OCI-LY3 (cell line): ENCODE data around the gene IQGAP2.

Experiments used
- H2AFZ ChIP-seq: fragments of 200-600, 300-600 bp; shearing (Covaris generic); 2 replicates; pipeline ENCODE4 v1.6.0; 2014; ENCODE audit warnings: antibody characterized with exemption, low read depth, low read length
- H3K27ac ChIP-seq: fragments of 200-600, 300-600 bp; sonication (generic); 2 replicates; pipeline ENCODE4 v1.5.1; 2014; ENCODE audit warnings: mild to moderate bottlenecking, low read length, moderate library complexity, mixed read lengths
- H3K27me3 ChIP-seq: fragments of 200-600, 300-600 bp; sonication (generic); 2 replicates; pipeline ENCODE4 v1.6.1; 2014; ENCODE audit warnings: low read depth, low read length, mixed read lengths
- H3K36me3 ChIP-seq: fragments of 200-600, 300-600 bp; sonication (generic); replicated peaks from 2 replicates; pipeline ENCODE3; 2014; ENCODE audit warnings: low read depth, low read length, mixed read lengths
- H3K4me1 ChIP-seq: fragments of 300-600, 200-600 bp; sonication (generic); 2 replicates; pipeline ENCODE4 v1.6.1; 2014; ENCODE audit warnings: low read length, mixed read lengths
- H3K4me2 ChIP-seq: fragments of 200-600, 300-600 bp; sonication (generic); 2 replicates; pipeline ENCODE4 v1.6.1; 2014; ENCODE audit warnings: low read length, mixed read lengths
- H3K4me3 ChIP-seq: fragments of 300-600, 200-600 bp; sonication (generic); 2 replicates; pipeline ENCODE4 v1.5.1; 2014; ENCODE audit warnings: antibody characterized with exemption, mild to moderate bottlenecking, low read length, moderate library complexity
- H3K79me2 ChIP-seq: fragments of 300-600, 200-600 bp; shearing (Covaris generic); 2 replicates; pipeline ENCODE4 v1.6.1; 2014; ENCODE audit warnings: mild to moderate bottlenecking, low read length, mixed read lengths
- H3K9ac ChIP-seq: fragments of 300-600, 200-600 bp; shearing (Covaris generic); 2 replicates; pipeline ENCODE4 v1.6.0; 2014; ENCODE audit warnings: mild to moderate bottlenecking, low read length, moderate library complexity
- H3K9me3 ChIP-seq: fragments of 200-600, 300-600 bp; shearing (Covaris generic); 2 replicates; pipeline ENCODE4 v1.6.1; 2014; ENCODE audit warnings: low read length, mixed read lengths; ENCODE audit not compliant: insufficient read depth
- H4K20me1 ChIP-seq: fragments of 200-600, 300-600 bp; sonication (generic); 2 replicates; pipeline ENCODE4 v1.6.1; 2016; ENCODE audit warnings: low read length, mixed read lengths; ENCODE audit not compliant: insufficient read depth
- EZH2phosphoT487 ChIP-seq: fragments of 200-600 bp; shearing (Covaris generic); IDR thresholded peaks from 2 replicates; pipeline ENCODE4 v1.6.1; 2018; ENCODE audit warnings: antibody characterized with exemption, mixed run types, low read depth
- TF ChIP-seq, protein P1 (sequence below): fragments of 200-600, 300-600 bp; sonication (generic); IDR thresholded peaks from 2 replicates; pipeline ENCODE4 v1.5.1; 2014; ENCODE audit warnings: antibody characterized with exemption, low read length, low read depth

IQGAP2 gene

DNA sequence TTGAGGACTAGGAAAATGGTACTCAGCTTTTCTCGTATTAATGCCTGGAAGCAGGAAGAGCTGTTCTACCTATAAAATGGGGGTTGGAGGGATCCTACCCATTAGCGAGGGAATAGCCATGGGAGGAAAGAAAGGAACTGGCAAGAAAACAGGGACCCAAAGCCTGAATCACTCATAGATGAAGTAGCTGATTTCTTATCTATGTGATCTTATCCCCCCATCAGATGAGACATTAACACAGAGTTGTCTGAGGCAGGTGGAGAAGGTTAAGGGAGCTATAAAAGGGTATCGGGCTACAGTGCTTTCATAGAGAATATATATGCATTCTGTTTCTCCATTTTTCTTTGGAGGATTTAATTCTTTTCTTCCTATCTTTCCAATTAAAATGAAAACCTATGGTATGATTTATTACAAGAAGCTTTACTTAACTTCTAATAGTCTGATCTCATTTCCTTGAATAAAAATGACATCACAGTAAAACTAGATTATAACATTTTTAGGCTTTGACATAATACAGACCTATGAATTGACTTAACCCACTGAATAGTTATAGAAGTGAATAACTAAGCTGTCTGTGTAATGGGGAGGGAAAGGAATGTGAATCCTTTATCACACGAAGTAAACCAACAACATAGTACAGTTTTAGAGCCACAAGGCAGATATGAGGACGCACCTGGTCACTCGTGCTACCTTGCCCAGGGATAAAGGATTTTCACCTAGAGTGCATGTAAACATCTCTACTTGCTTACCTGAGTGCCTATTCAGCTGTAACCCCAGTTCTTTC is 39.0 kb downstream of the IQGAP2 start:
- Histone ChIP-seq H3K9ac (no peak overlapping the region), H3K4me1 (no peaks in the 10 kb centered on the region), H3K9me3 (no peaks in the 10 kb centered on the region), H3K4me3 (no peak overlapping the region), H3K27ac (no peak overlapping the region), H4K20me1 (no peaks in the 10 kb centered on the region), H2AFZ (no peak overlapping the region), H3K27me3 (no peaks in the 10 kb centered on the region), H3K36me3 (no peaks in the 10 kb centered on the region), H3K4me2 (no peak overlapping the region), H3K79me2 (no peaks in the 10 kb centered on the region)
- TF ChIP-seq, protein P1, sequence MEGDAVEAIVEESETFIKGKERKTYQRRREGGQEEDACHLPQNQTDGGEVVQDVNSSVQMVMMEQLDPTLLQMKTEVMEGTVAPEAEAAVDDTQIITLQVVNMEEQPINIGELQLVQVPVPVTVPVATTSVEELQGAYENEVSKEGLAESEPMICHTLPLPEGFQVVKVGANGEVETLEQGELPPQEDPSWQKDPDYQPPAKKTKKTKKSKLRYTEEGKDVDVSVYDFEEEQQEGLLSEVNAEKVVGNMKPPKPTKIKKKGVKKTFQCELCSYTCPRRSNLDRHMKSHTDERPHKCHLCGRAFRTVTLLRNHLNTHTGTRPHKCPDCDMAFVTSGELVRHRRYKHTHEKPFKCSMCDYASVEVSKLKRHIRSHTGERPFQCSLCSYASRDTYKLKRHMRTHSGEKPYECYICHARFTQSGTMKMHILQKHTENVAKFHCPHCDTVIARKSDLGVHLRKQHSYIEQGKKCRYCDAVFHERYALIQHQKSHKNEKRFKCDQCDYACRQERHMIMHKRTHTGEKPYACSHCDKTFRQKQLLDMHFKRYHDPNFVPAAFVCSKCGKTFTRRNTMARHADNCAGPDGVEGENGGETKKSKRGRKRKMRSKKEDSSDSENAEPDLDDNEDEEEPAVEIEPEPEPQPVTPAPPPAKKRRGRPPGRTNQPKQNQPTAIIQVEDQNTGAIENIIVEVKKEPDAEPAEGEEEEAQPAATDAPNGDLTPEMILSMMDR: no peak
- TF ChIP-seq EZH2phosphoT487: no peak

- no peaks in the 10 kb centered on the region for H3K79me2 ChIP-seq
- no peaks in the 10 kb centered on the region for H4K20me1 ChIP-seq
- no peak overlapping the region for H3K4me2 ChIP-seq
Measured at GRCh38 chr5:76443066-76443800, 40.1 kb downstream of the IQGAP2 start.

GRCh38 chr5:76445063-76445462 is 42.0 kb downstream of the IQGAP2 start:
- H3K27ac ChIP-seq: no peak overlapping the region
- no peak for TF ChIP-seq EZH2phosphoT487
- TF ChIP-seq, protein P1: no peak
- no peak overlapping the region for H3K4me3 ChIP-seq
- H3K4me1 ChIP-seq: no peaks in the 10 kb centered on the region
- no peaks in the 10 kb centered on the region for H3K79me2 ChIP-seq
- no peak overlapping the region for H3K4me2 ChIP-seq
- H3K9ac ChIP-seq: no peak overlapping the region
- H3K27me3 ChIP-seq: no peaks in the 10 kb centered on the region
- no peaks in the 10 kb centered on the region for H4K20me1 ChIP-seq
- H3K36me3 ChIP-seq: no peaks in the 10 kb centered on the region
- no peaks in the 10 kb centered on the region for H3K9me3 ChIP-seq
- H2AFZ ChIP-seq: no peak overlapping the region

More at GRCh38 chr5:76443066-76443800, 40.1 kb downstream of the IQGAP2 start:
- Histone ChIP-seq H3K4me3 (no peak overlapping the region), H2AFZ (no peak overlapping the region), H3K27me3 (no peaks in the 10 kb centered on the region), H3K9ac (no peak overlapping the region), H3K4me1 (no peaks in the 10 kb centered on the region), H3K9me3 (no peaks in the 10 kb centered on the region), H3K36me3 (no peaks in the 10 kb centered on the region), H3K27ac (no peak overlapping the region)
- TF ChIP-seq, protein P1: no peak
- no peak for TF ChIP-seq EZH2phosphoT487

GRCh38 chr5:76445830-76446229 is 42.7 kb downstream of the IQGAP2 start:
- Histone ChIP-seq H2AFZ (no peak overlapping the region), H3K27ac (no peak overlapping the region), H3K36me3 (no peaks in the 10 kb centered on the region), H3K9ac (no peak overlapping the region), H4K20me1 (no peaks in the 10 kb centered on the region), H3K79me2 (no peaks in the 10 kb centered on the region), H3K4me3 (no peak overlapping the region), H3K9me3 (no peaks in the 10 kb centered on the region), H3K4me2 (no peak overlapping the region), H3K4me1 (no peaks in the 10 kb centered on the region), H3K27me3 (no peaks in the 10 kb centered on the region)
- TF ChIP-seq, protein P1: no peak
- no peak for TF ChIP-seq EZH2phosphoT487
